Measurements from ENCODE around the gene SERTM1. TPM values are rescaled to one million over a fixed set of nuclear protein-coding genes. Genes with fewer than 3 reads are reported as not detected.

SERTM1 gene
- total RNA-seq, 1 experiment from 2014 or later, result 0.24 TPM

- Histone ChIP-seq H3K18ac (ENCODE audit: insufficient read length, low read depth, low read length) (no peak overlapping the region), H4K8ac (replicated peaks; ENCODE audit: insufficient read length, low read depth, low read length) (no peak overlapping the region), H2AFZ (ENCODE audit: low read length) (no peak overlapping the region), H3K9me3 (ENCODE audit: control insufficient read depth, low read depth, low read length) (no peaks in the 10 kb centered on the region), H4K91ac (ENCODE audit: insufficient read length, low read depth, low read length) (no peak overlapping the region), H3K4me2 (ENCODE audit: insufficient read depth, insufficient read length, low read length) (no peak overlapping the region), H3K4me1 (ENCODE audit: insufficient read depth, low read length) (no peaks in the 10 kb centered on the region), H2BK15ac (ENCODE audit: low read depth, low read length) (no peak overlapping the region), H2AK5ac (ENCODE audit: insufficient read length, low read length) (no peak overlapping the region), H3K56ac (ENCODE audit: insufficient read length, low read depth, low read length) (no peak overlapping the region), H2BK5ac (ENCODE audit: insufficient read length, low read length) (no peak overlapping the region), H3K27ac (ENCODE audit: insufficient read length, low read depth, low read length) (no peak overlapping the region), H2BK12ac (ENCODE audit: insufficient read length, low read depth, low read length) (no peak overlapping the region), H3K23me2 (ENCODE audit: insufficient read length, low read depth, low read length, poor library complexity, severe bottlenecking) (no peaks in the 10 kb centered on the region), H3T11ph (ENCODE audit: low read length) (no peak overlapping the region), H2BK20ac (ENCODE audit: low read depth, low read length, poor library complexity, severe bottlenecking) (no peak overlapping the region), H3K14ac (ENCODE audit: insufficient read depth, low read length) (no peak overlapping the region), H4K20me1 (ENCODE audit: control insufficient read depth, insufficient read depth, insufficient read length) (no peaks in the 10 kb centered on the region), H3K27me3 (ENCODE audit: insufficient read depth, low read length) (no peaks in the 10 kb centered on the region), H3K79me1 (ENCODE audit: insufficient read depth, low read depth, low read length, poor library complexity, severe bottlenecking) (no peaks in the 10 kb centered on the region), H3K79me2 (ENCODE audit: insufficient read depth, low read length) (no peaks in the 10 kb centered on the region), H2BK120ac (ENCODE audit: low read depth, low read length, poor library complexity, severe bottlenecking) (no peak overlapping the region), H3K23ac (ENCODE audit: insufficient read length, low read depth, low read length) (no peak overlapping the region), H3K9ac (ENCODE audit: extremely low read depth, insufficient read length, low read length) (no peak overlapping the region), H3K4ac (ENCODE audit: low read depth, low read length) (no peak overlapping the region), H4K5ac (ENCODE audit: insufficient read length, low read depth, low read length) (no peak overlapping the region)
- no peak for TF ChIP-seq CTCF (conservative IDR thresholded peaks at IDR 0.05)
- H3K4me3 Mint-ChIP-seq, result no peak overlapping the region
- H3K36me3 Mint-ChIP-seq (ENCODE audit: insufficient read depth in 1 of 3, low read depth in 3 of 3), result peaks cover 4 to 5% (median 5%) of the 10 kb centered on the region in 3 experiments; a peak in 5 of 7 replicates
- H3K9me3 Mint-ChIP-seq, result peaks cover 12 to 17% of the 10 kb centered on the region in 2 experiments
- H3K27ac Mint-ChIP-seq, result no peak overlapping the region
- peaks cover 0 to 2% of the 10 kb centered on the region in 2 experiments; a peak in 2 of 4 replicates for H3K4me1 Mint-ChIP-seq
- 0 out of 2 replicates have a peak, but pooled peaks cover 1% of the 10 kb centered on the region for H3K27me3 Mint-ChIP-seq (ENCODE audit: low read depth)
- WGBS (ENCODE audit: extremely low coverage, insufficient read length, low lambda C conversion rate), result no CpG with 5 or more reads among the region's 1 CpG
- DNase-seq, result no peak
Observed at GRCh38 chr13:36639610-36640009, 34.2 kb upstream of the SERTM1 start.

All from H9 (cell line).